CD14-positive monocyte (primary cell): ENCODE measurements around the gene PTMS. TPM values are rescaled to one million over a fixed set of nuclear protein-coding genes. Genes with fewer than 3 reads are reported as not detected.

Experiments
- DNase-seq, 3 donors: peaks; one replicate each; pipeline ENCODE4 v3.0.0-alpha.2; 2011 to 2022
- H2AFZ ChIP-seq: 2 replicates; pipeline ENCODE4 v1.6.0; 2012; ENCODE audit warnings: mild to moderate bottlenecking, low read depth, low read length, inconsistent platforms; ENCODE audit not compliant: insufficient read depth, poor library complexity, severe bottlenecking
- H3K27ac ChIP-seq, 2 donors: 1 replicate in 1 of 2; 2 replicates in 1 of 2; pipeline ENCODE4 v1.5.1; 2012 to 2013; ENCODE audit warnings: low read length in 2 of 2, control low read depth in 1 of 2, inconsistent platforms in 1 of 2, low read depth in 1 of 2, mild to moderate bottlenecking in 1 of 2
- H3K27me3 ChIP-seq, 2 donors: one replicate each; pipeline versions ENCODE4 v1.6.0 to v1.6.1; 2011 to 2013; ENCODE audit warnings: low read length in 2 of 2; ENCODE audit not compliant: control insufficient read depth in 2 of 2, insufficient read depth in 2 of 2
- H3K36me3 ChIP-seq, 2 donors: replicated peaks in 1 of 2; 1 replicate in 1 of 2; 2 replicates in 1 of 2; pipeline versions ENCODE4 v1.5.1 to v1.6.1; 2012 to 2013; ENCODE audit warnings: low read length in 2 of 2, control low read depth in 1 of 2, inconsistent platforms in 1 of 2, mild to moderate bottlenecking in 1 of 2; ENCODE audit not compliant: insufficient read depth in 2 of 2, control insufficient read depth in 1 of 2
- H3K4me1 ChIP-seq, 2 donors: 1 replicate in 1 of 2; 2 replicates in 1 of 2; pipeline versions ENCODE4 v1.5.1 to v1.6.1; 2012 to 2013; ENCODE audit warnings: low read length in 2 of 2, control low read depth in 1 of 2, inconsistent platforms in 1 of 2, mild to moderate bottlenecking in 1 of 2, moderate library complexity in 1 of 2; ENCODE audit not compliant: insufficient read depth in 2 of 2, control insufficient read depth in 1 of 2
- H3K4me2 ChIP-seq: replicated peaks from 2 replicates; pipeline ENCODE3; 2012; ENCODE audit warnings: low read length, moderate library complexity, mild to moderate bottlenecking; ENCODE audit not compliant: poor library complexity, severe bottlenecking; ENCODE audit errors: extremely low read depth
- H3K4me3 ChIP-seq, 3 experiments: fragments of 200-600 bp in 1 of 3; sonication (generic) in 1 of 3; replicated peaks in 1 of 3; 1 replicate in 2 of 3; 2 replicates in 1 of 3; pipeline ENCODE4 v1.5.1; 2011 to 2013; ENCODE audit warnings: low read length in 3 of 3, mild to moderate bottlenecking in 3 of 3, control low read depth in 2 of 3, low read depth in 2 of 3, inconsistent platforms in 1 of 3, moderate library complexity in 1 of 3
- H3K79me2 ChIP-seq: 2 replicates; pipeline ENCODE4 v1.6.0; 2012; ENCODE audit warnings: mild to moderate bottlenecking, control low read depth, inconsistent platforms, low read length, moderate library complexity; ENCODE audit not compliant: insufficient read depth
- H3K9ac ChIP-seq: 2 replicates; pipeline ENCODE4 v1.6.0; 2017; ENCODE audit warnings: low read length, mild to moderate bottlenecking; ENCODE audit not compliant: insufficient read depth, poor library complexity, severe bottlenecking
- H3K9me3 ChIP-seq, 2 donors: replicated peaks in 1 of 2; 1 replicate in 1 of 2; 2 replicates in 1 of 2; pipeline versions ENCODE4 v1.5.1 to v1.6.1; 2012 to 2013; ENCODE audit warnings: low read length in 2 of 2, control low read depth in 1 of 2; ENCODE audit not compliant: control insufficient read depth in 1 of 2, insufficient read depth in 1 of 2
- H4K20me1 ChIP-seq: 2 replicates; pipeline ENCODE4 v1.6.0; 2012; ENCODE audit warnings: mild to moderate bottlenecking, low read length, control low read depth, moderate library complexity; ENCODE audit not compliant: insufficient read depth
- H3K27ac Mint-ChIP-seq, 7 donors: one replicate each; pipeline ENCODE4 v1.8.0; 2020; ENCODE audit warnings: mild to moderate bottlenecking in 7 of 7, mixed read lengths in 7 of 7, moderate library complexity in 6 of 7, inconsistent platforms in 2 of 7
- H3K27me3 Mint-ChIP-seq, 3 donors: one replicate each; pipeline ENCODE4 v1.8.0; 2021 to 2022; ENCODE audit warnings: low read depth in 3 of 3, mild to moderate bottlenecking in 3 of 3, mixed read lengths in 3 of 3, moderate library complexity in 3 of 3, inconsistent platforms in 1 of 3
- H3K36me3 Mint-ChIP-seq, 2 donors: one replicate each; pipeline ENCODE4 v1.8.0; 2020; ENCODE audit warnings: mixed read lengths in 2 of 2, inconsistent platforms in 1 of 2, mild to moderate bottlenecking in 1 of 2
- H3K4me1 Mint-ChIP-seq: one replicate; pipeline ENCODE4 v1.8.0; 2020; ENCODE audit warnings: mild to moderate bottlenecking, mixed read lengths
- H3K4me3 Mint-ChIP-seq, 2 donors: one replicate each; pipeline ENCODE4 v1.8.0; 2020; ENCODE audit warnings: mild to moderate bottlenecking in 2 of 2, mixed read lengths in 2 of 2, moderate library complexity in 1 of 2
- H3K9me3 Mint-ChIP-seq, 7 donors: one replicate each; pipeline ENCODE4 v1.8.0; 2020 to 2022; ENCODE audit warnings: mixed read lengths in 7 of 7, mild to moderate bottlenecking in 6 of 7, moderate library complexity in 6 of 7, inconsistent platforms in 2 of 7
- WGBS: methylation state at CpG from one replicate; pipeline ENCODE4 v1.1.5; 2013; ENCODE audit warnings: missing lambda C conversion rate; ENCODE audit not compliant: insufficient coverage; 5-methylcytosine and 5-hydroxymethylcytosine counted together
- intact Hi-C, 2 donors: fragments of 100-400 bp; cut with micrococcal nuclease; formaldehyde crosslinking; loops; one replicate each; pipeline versions ENCODE4 v1.15.0 to v1.15.1; 2023
- polyA plus RNA-seq, 3 donors: library from polyadenylated mRNA; depleted of rRNA in 1 of 3; unstranded in 2 of 3; stranded (reverse) in 1 of 3; fragments of 300-500 nt in 2 of 3; fragments of >200 nt in 1 of 3; fragmentation: Illumina TruSeq in 2 of 3; gene quantifications; 1 replicate in 2 of 3; 2 replicates in 1 of 3; pipeline ENCODE4 v1.2.3, GENCODE V29; 2012 to 2021
- TF ChIP-seq, protein P1 (sequence below): fragments of 200-600 bp; IDR thresholded peaks from one replicate; pipeline ENCODE4 v1.8.0; 2022; ENCODE audit warnings: antibody characterized with exemption, mild to moderate bottlenecking

The PTMS gene
- polyA plus RNA-seq, 3 donors = 2.4 to 9.7 (median 2.6) TPM

DNA sequence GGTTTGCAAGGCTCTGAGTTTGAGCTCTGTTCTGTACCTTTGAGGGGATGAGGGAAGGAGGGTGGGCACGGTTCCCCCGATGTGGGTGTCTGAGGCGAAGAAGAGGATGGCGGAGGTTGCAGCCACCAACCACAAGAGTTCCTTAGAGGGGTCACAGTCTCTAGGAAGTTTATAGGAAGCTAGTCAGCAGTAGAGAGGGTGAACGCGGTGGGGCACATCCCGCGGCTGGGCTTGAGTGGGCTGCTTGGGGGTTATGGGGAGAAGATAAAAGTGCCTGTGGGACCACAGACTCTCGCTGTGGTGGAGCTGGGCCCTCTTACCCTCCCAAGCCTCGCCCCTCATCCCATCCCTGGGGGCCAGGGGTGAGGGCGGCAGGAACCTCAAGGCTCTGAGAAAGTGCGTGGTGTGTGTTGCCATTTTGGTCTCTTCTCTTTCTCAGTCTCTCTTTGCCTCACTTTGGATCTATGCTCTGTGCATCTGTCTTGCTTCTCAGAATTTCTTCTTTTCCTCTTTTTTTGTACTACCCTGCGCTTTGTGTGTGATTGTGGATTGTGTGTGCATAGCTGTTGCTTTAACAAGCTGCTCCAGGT, 25.9 kb downstream of the PTMS start:
- peaks cover 32 to 37% of the 10 kb centered on the region in 2 donors for H3K36me3 Mint-ChIP-seq
- H3K9me3 Mint-ChIP-seq = peaks cover 0 to 2% (median 0%) of the 10 kb centered on the region in 7 donors
- H3K27me3 Mint-ChIP-seq = peaks cover 0 to 2% (median 0%) of the 10 kb centered on the region in 3 donors
- DNase-seq = no peak
- Histone ChIP-seq H3K79me2 (peaks cover 74% of the 10 kb centered on the region), H4K20me1 (peaks cover 44% of the 10 kb centered on the region), H3K36me3 (peaks cover 24 to 29% of the 10 kb centered on the region in 2 donors), H3K27me3 (no peaks in the 10 kb centered on the region), H3K4me1 (peaks cover 56 to 63% of the 10 kb centered on the region in 2 donors), H3K9ac (peak overlapping the region; percentile 75), H3K9me3 (no peaks in the 10 kb centered on the region), H3K4me2 (peak overlapping the region; percentile 85), H2AFZ (peak overlapping the region; percentile 83), H3K4me3 (peak overlapping the region; percentile 65 to 97 (median 96)), H3K27ac (peak overlapping the region; percentile 94)
- peak overlapping the region; percentile 96 to 99 (median 98) for H3K27ac Mint-ChIP-seq
- peak overlapping the region; percentile 94 to 100 for H3K4me3 Mint-ChIP-seq
- WGBS = 2% methylated on average over 6 of the region's 13 CpGs
- intact Hi-C loops = loop anchor here (5.0 kb wide), 2 partner anchors 35 to 40 kb away; partner anchors contain the start of genes MLF2 (in 1 of the 2) and P3H3 (in 1 of the 2)
- TF ChIP-seq, protein P1, sequence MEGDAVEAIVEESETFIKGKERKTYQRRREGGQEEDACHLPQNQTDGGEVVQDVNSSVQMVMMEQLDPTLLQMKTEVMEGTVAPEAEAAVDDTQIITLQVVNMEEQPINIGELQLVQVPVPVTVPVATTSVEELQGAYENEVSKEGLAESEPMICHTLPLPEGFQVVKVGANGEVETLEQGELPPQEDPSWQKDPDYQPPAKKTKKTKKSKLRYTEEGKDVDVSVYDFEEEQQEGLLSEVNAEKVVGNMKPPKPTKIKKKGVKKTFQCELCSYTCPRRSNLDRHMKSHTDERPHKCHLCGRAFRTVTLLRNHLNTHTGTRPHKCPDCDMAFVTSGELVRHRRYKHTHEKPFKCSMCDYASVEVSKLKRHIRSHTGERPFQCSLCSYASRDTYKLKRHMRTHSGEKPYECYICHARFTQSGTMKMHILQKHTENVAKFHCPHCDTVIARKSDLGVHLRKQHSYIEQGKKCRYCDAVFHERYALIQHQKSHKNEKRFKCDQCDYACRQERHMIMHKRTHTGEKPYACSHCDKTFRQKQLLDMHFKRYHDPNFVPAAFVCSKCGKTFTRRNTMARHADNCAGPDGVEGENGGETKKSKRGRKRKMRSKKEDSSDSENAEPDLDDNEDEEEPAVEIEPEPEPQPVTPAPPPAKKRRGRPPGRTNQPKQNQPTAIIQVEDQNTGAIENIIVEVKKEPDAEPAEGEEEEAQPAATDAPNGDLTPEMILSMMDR = no peak
- peaks cover 62% of the 10 kb centered on the region for H3K4me1 Mint-ChIP-seq

DNA sequence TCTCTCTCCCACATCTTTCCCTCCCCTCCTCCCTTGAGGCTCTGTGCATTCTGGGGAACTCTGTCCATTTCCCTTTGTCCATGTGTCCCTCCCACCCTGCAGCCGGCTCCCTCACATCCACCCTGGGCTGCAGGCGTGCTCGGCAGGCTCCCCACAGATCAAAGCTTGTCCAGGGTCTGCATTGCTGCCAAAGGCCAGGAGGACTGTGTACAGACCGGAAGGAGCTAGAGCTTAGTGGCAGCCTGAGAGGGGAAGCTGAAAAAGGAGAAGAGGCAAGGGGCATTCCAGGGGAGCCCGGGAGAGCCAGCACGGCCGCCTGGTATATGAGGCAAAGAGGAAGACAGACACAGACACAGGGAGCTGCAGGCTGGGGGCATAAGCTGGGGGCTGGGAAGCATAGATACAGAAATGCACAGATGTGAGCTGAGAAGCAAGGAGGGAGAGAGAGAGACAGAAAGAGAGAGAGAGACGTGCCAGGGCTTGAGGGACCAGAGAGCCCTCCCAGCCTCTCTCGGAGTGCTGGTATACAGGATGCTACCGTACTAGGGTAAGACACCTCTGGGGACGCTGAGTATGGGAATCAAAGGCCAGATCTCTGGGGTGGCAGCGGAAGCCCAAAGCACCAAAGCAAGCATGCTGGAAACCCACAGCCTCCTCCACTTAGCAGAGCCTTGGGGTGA, 26.5 kb downstream of the PTMS start:
- Histone ChIP-seq H3K27ac (peak overlapping the region; percentile 94), H4K20me1 (peaks cover 50% of the 10 kb centered on the region), H2AFZ (peak overlapping the region; percentile 83), H3K4me2 (peak overlapping the region; percentile 85), H3K4me3 (peak overlapping the region; percentile 65 to 97 (median 96)), H3K36me3 (peaks cover 25 to 36% of the 10 kb centered on the region in 2 donors), H3K9me3 (no peaks in the 10 kb centered on the region), H3K79me2 (peaks cover 75% of the 10 kb centered on the region), H3K27me3 (no peaks in the 10 kb centered on the region), H3K9ac (peak overlapping the region; percentile 75), H3K4me1 (peaks cover 50 to 57% of the 10 kb centered on the region in 2 donors)
- peak overlapping the region; percentile 96 to 99 (median 98) for H3K27ac Mint-ChIP-seq
- 3% methylated on average over 9 of the region's 12 CpGs for WGBS
- H3K4me3 Mint-ChIP-seq = peak overlapping the region; percentile 94 to 100
- TF ChIP-seq, protein P1 = no peak
- peaks cover 39 to 43% of the 10 kb centered on the region in 2 donors for H3K36me3 Mint-ChIP-seq
- intact Hi-C loops = loop anchor here (5.0 kb wide), 2 partner anchors 35 to 40 kb away; partner anchors contain the start of genes MLF2 (in 1 of the 2) and P3H3 (in 1 of the 2)
- peaks cover 56% of the 10 kb centered on the region for H3K4me1 Mint-ChIP-seq
- H3K27me3 Mint-ChIP-seq = peaks cover 0 to 2% (median 0%) of the 10 kb centered on the region in 3 donors
- H3K9me3 Mint-ChIP-seq = peaks cover 0 to 2% (median 0%) of the 10 kb centered on the region in 7 donors
- DNase-seq = peak; percentile 82 to 90 (median 87)
